GM12864 (cell line): ENCODE results near the gene DRG2.
A peak's percentile ranks its signal among the peaks of the same experiment; 100 is the strongest.

Experiments used
- DNase-seq: peaks from one replicate; pipeline ENCODE4 v3.0.0-alpha.2; 2011; ENCODE audit warnings: low read depth
- H3K4me3 ChIP-seq: 2 replicates; pipeline ENCODE4 v1.5.1; 2011; ENCODE audit warnings: mild to moderate bottlenecking, low read depth, low read length, control low read depth
- CTCF ChIP-seq: IDR thresholded peaks from 2 replicates; pipeline ENCODE4 v1.5.1; 2011; ENCODE audit warnings: low read depth, mild to moderate bottlenecking, moderate library complexity, low read length, control low read depth, inconsistent platforms; ENCODE audit errors: missing control alignments

DRG2 gene

GRCh38 chr17:18087610-18088491, at the start of gene DRG2:
DRG2 (plus strand) TSS chr17:18087948; CDS start chr17:18088024, 76 bp downstream.
- DNase-seq, result peak; percentile 72
- H3K4me3 ChIP-seq, result peak within 1 kb of the TSS; percentile 92
- peak; percentile 7 for TF ChIP-seq CTCF

- TF ChIP-seq CTCF, result no peak
- peak overlapping the region; percentile 68 for H3K4me3 ChIP-seq
- no peak for DNase-seq
Observed at GRCh38 chr17:18038149-18038850, 49.4 kb upstream of the DRG2 start.

- TF ChIP-seq CTCF, result no peak
- H3K4me3 ChIP-seq, result peak within 1 kb of the TSS; percentile 68
- DNase-seq, result peak; percentile 97
Observed at GRCh38 chr17:18038861-18039534, 48.8 kb upstream of the DRG2 start, which contains the start of the genes ATPAF2 and GID4. ATPAF2 (minus strand) TSS chr17:18039168; CDS start chr17:18039013, 155 bp downstream. GID4 (plus strand) TSS chr17:18039408; CDS start chr17:18039465, 57 bp downstream.

- TF ChIP-seq CTCF, result no peak
- DNase-seq, result no peak
- peak overlapping the region; percentile 68 for H3K4me3 ChIP-seq
Observed at GRCh38 chr17:18039535-18040260, 48.0 kb upstream of the DRG2 start.

- TF ChIP-seq CTCF, result no peak
- DNase-seq, result no peak
- H3K4me3 ChIP-seq, result peak overlapping the region; percentile 68
Observed at GRCh38 chr17:18040261-18040858, 47.4 kb upstream of the DRG2 start.

- DNase-seq, result no peak
- H3K4me3 ChIP-seq, result no peak overlapping the region
- TF ChIP-seq CTCF, result no peak
Observed at GRCh38 chr17:18041776-18042175, 46.0 kb upstream of the DRG2 start.
